ENCODE results near the gene GTF3C2. TPM values are rescaled to one million over a fixed set of nuclear protein-coding genes. Genes with fewer than 3 reads are reported as not detected.

GTF3C2 gene
- total RNA-seq, 1 experiment from 2014 or later: 77.7 TPM

- no peak overlapping the region for H3K27ac ChIP-seq (ENCODE audit: low read length)
- POLR2A ChIA-PET: no interaction called here
These were observed 19.0 kb upstream of the GTF3C2 start for GRCh38 chr2:27375513-27376099.

GRCh38 chr2:27373567-27373966, 17.0 kb upstream of the GTF3C2 start:
- in situ Hi-C loops (cut with HindIII; ENCODE audit: low pct_unique_long_range_greater_than_20kb, low sequenced_read_pairs): no loop called here
- CTCF ChIA-PET: no interaction called here
- BruUV-seq (replicated peaks): no TSS peak
- Histone ChIP-seq H3K36me3 (ENCODE audit: control insufficient read depth, insufficient read depth, low read length) (peaks cover 8% of the 10 kb centered on the region), H3K27me3 (ENCODE audit: control insufficient read depth, insufficient read depth, low read length) (no peaks in the 10 kb centered on the region), H3K9me3 (ENCODE audit: control insufficient read depth, insufficient read depth, low read depth, low read length) (no peaks in the 10 kb centered on the region), H3K4me1 (ENCODE audit: control insufficient read depth, insufficient read depth, low read length) (peaks cover 44% of the 10 kb centered on the region), H3K4me3 (ENCODE audit: low read depth in 2 of 2, low read length in 2 of 2) (no peak overlapping the region), H3K27ac (ENCODE audit: low read length) (no peak overlapping the region)
- intact Hi-C loops (cut with micrococcal nuclease; ENCODE audit: unreplicated experiment): no loop called here
- TF ChIP-seq, protein P1, sequence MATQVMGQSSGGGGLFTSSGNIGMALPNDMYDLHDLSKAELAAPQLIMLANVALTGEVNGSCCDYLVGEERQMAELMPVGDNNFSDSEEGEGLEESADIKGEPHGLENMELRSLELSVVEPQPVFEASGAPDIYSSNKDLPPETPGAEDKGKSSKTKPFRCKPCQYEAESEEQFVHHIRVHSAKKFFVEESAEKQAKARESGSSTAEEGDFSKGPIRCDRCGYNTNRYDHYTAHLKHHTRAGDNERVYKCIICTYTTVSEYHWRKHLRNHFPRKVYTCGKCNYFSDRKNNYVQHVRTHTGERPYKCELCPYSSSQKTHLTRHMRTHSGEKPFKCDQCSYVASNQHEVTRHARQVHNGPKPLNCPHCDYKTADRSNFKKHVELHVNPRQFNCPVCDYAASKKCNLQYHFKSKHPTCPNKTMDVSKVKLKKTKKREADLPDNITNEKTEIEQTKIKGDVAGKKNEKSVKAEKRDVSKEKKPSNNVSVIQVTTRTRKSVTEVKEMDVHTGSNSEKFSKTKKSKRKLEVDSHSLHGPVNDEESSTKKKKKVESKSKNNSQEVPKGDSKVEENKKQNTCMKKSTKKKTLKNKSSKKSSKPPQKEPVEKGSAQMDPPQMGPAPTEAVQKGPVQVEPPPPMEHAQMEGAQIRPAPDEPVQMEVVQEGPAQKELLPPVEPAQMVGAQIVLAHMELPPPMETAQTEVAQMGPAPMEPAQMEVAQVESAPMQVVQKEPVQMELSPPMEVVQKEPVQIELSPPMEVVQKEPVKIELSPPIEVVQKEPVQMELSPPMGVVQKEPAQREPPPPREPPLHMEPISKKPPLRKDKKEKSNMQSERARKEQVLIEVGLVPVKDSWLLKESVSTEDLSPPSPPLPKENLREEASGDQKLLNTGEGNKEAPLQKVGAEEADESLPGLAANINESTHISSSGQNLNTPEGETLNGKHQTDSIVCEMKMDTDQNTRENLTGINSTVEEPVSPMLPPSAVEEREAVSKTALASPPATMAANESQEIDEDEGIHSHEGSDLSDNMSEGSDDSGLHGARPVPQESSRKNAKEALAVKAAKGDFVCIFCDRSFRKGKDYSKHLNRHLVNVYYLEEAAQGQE (IDR thresholded peaks at IDR 0.05; ENCODE audit: insufficient read depth in 1 of 2, low read depth in 2 of 2, low read length in 1 of 2): no peak
- no peak for TF ChIP-seq POLR2AphosphoS5 (IDR thresholded peaks at IDR 0.05; ENCODE audit: low read depth, low read length)
- TF ChIP-seq SIN3A (IDR thresholded peaks at IDR 0.05; ENCODE audit: borderline replicate concordance, insufficient read depth, low read depth, low read length): no peak
- no peak for TF ChIP-seq TCF7L2 (IDR thresholded peaks at IDR 0.05; ENCODE audit: low read depth, low read length)
- TF ChIP-seq, protein P2, sequence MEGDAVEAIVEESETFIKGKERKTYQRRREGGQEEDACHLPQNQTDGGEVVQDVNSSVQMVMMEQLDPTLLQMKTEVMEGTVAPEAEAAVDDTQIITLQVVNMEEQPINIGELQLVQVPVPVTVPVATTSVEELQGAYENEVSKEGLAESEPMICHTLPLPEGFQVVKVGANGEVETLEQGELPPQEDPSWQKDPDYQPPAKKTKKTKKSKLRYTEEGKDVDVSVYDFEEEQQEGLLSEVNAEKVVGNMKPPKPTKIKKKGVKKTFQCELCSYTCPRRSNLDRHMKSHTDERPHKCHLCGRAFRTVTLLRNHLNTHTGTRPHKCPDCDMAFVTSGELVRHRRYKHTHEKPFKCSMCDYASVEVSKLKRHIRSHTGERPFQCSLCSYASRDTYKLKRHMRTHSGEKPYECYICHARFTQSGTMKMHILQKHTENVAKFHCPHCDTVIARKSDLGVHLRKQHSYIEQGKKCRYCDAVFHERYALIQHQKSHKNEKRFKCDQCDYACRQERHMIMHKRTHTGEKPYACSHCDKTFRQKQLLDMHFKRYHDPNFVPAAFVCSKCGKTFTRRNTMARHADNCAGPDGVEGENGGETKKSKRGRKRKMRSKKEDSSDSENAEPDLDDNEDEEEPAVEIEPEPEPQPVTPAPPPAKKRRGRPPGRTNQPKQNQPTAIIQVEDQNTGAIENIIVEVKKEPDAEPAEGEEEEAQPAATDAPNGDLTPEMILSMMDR (IDR thresholded peaks at IDR 0.05): no peak
- DNase-seq (ENCODE audit: low read depth, low spot score): no peak
- no peak for ATAC-seq
- POLR2A ChIA-PET: interaction anchor here (0.6 kb wide), 1 partner anchor 21 kb away, joined by 6 read pairs; no protein-coding TSS in a partner anchor

More at GRCh38 chr2:27375513-27376099, 19.0 kb upstream of the GTF3C2 start:
- no TSS peak for BruUV-seq (replicated peaks)
- Histone ChIP-seq H3K36me3 (ENCODE audit: control insufficient read depth, insufficient read depth, low read length) (peaks cover 8% of the 10 kb centered on the region), H3K27me3 (ENCODE audit: control insufficient read depth, insufficient read depth, low read length) (no peaks in the 10 kb centered on the region), H3K9me3 (ENCODE audit: control insufficient read depth, insufficient read depth, low read depth, low read length) (no peaks in the 10 kb centered on the region), H3K4me1 (ENCODE audit: control insufficient read depth, insufficient read depth, low read length) (peaks cover 43% of the 10 kb centered on the region), H3K4me3 (ENCODE audit: low read depth in 2 of 2, low read length in 2 of 2) (no peak overlapping the region)
- in situ Hi-C loops (cut with HindIII; ENCODE audit: low pct_unique_long_range_greater_than_20kb, low sequenced_read_pairs): no loop called here
- CTCF ChIA-PET: no interaction called here
- intact Hi-C loops (cut with micrococcal nuclease; ENCODE audit: unreplicated experiment): no loop called here
- DNase-seq (ENCODE audit: low read depth, low spot score): no peak
- ATAC-seq: no peak
- no peak for TF ChIP-seq POLR2AphosphoS5 (IDR thresholded peaks at IDR 0.05; ENCODE audit: low read depth, low read length)
- TF ChIP-seq, protein P1 (IDR thresholded peaks at IDR 0.05; ENCODE audit: insufficient read depth in 1 of 2, low read depth in 2 of 2, low read length in 1 of 2): no peak
- TF ChIP-seq TCF7L2 (IDR thresholded peaks at IDR 0.05; ENCODE audit: low read depth, low read length): no peak
- TF ChIP-seq, protein P2 (IDR thresholded peaks at IDR 0.05): no peak
- TF ChIP-seq SIN3A (IDR thresholded peaks at IDR 0.05; ENCODE audit: borderline replicate concordance, insufficient read depth, low read depth, low read length): no peak

All from Panc1 (cell line).